Liver (tissue), 9 donors: ENCODE results near the gene ZNF697. TPM values are rescaled to one million over a fixed set of nuclear protein-coding genes. Genes with fewer than 3 reads are reported as not detected.
"Not testable (repeated sequence)": the region's sequence is repeated elsewhere in the genome, so short reads cannot be mapped to it uniquely, and the experiment has no call there.

Experiments used
- DNase-seq: peaks from one replicate; pipeline ENCODE4 v3.0.0-alpha.2; 2017; ENCODE audit warnings: low spot score
- H3K27ac ChIP-seq, 2 donors: one replicate each; pipeline ENCODE4 v1.7.0; 2013; ENCODE audit warnings: inconsistent platforms in 2 of 2, low read length in 2 of 2, control low read depth in 1 of 2, low read depth in 1 of 2, mild to moderate bottlenecking in 1 of 2
- H3K27me3 ChIP-seq, 4 donors: one replicate each; pipeline versions ENCODE4 v1.6.1 to v1.7.0; 2013; ENCODE audit warnings: low read length in 3 of 4, inconsistent platforms in 1 of 4, mild to moderate bottlenecking in 1 of 4, moderate library complexity in 1 of 4; ENCODE audit not compliant: control insufficient read depth in 4 of 4, insufficient read depth in 4 of 4
- H3K36me3 ChIP-seq, 4 donors: one replicate each; pipeline versions ENCODE4 v1.6.1 to v1.7.0; 2013; ENCODE audit warnings: low read length in 3 of 4, mild to moderate bottlenecking in 3 of 4, low read depth in 1 of 4, moderate library complexity in 1 of 4; ENCODE audit not compliant: control insufficient read depth in 4 of 4, insufficient read depth in 3 of 4
- H3K4me1 ChIP-seq, 4 donors: one replicate each; pipeline versions ENCODE4 v1.6.1 to v1.7.0; 2013; ENCODE audit warnings: low read length in 3 of 4, mild to moderate bottlenecking in 3 of 4, moderate library complexity in 1 of 4; ENCODE audit not compliant: control insufficient read depth in 4 of 4, insufficient read depth in 4 of 4
- H3K4me3 ChIP-seq, 3 donors: one replicate each; pipeline versions ENCODE4 v1.6.1 to v1.7.0; 2013; ENCODE audit warnings: low read length in 3 of 3, control low read depth in 1 of 3, low read depth in 1 of 3, mild to moderate bottlenecking in 1 of 3
- H3K9ac ChIP-seq, 2 donors: one replicate each; pipeline ENCODE4 v1.7.0; 2013; ENCODE audit warnings: low read length in 2 of 2, mild to moderate bottlenecking in 2 of 2, moderate library complexity in 2 of 2, control low read depth in 1 of 2, low read depth in 1 of 2
- H3K9me3 ChIP-seq, 4 donors: one replicate each; pipeline versions ENCODE4 v1.6.1 to v1.7.0; 2013; ENCODE audit warnings: low read length in 3 of 4; ENCODE audit not compliant: control insufficient read depth in 4 of 4
- ATF3 ChIP-seq: IDR thresholded peaks from 2 replicates; pipeline ENCODE4 v1.6.1; 2016; ENCODE audit warnings: antibody characterized with exemption
- CTCF ChIP-seq: fragments of 150-350 bp; IDR thresholded peaks from 2 replicates; pipeline ENCODE4 v1.5.1; 2017; ENCODE audit warnings: improper control_type of control experiment, low read depth, low read length; ENCODE audit not compliant: missing input control
- EGR1 ChIP-seq, 2 donors: IDR thresholded peaks; 2 replicates each; pipeline ENCODE4 v1.6.1; 2016 to 2018; ENCODE audit warnings: antibody characterized with exemption in 2 of 2, low read depth in 2 of 2
- FOXA1 ChIP-seq: IDR thresholded peaks from 2 replicates; pipeline ENCODE4 v1.6.1; 2016; ENCODE audit warnings: antibody characterized with exemption
- HNF4A ChIP-seq, 2 donors: conservative IDR thresholded peaks; 2 replicates each; pipeline ENCODE4 v1.6.1; 2016; ENCODE audit warnings: antibody characterized with exemption in 2 of 2, mild to moderate bottlenecking in 2 of 2
- HNF4G ChIP-seq: IDR thresholded peaks from 2 replicates; pipeline ENCODE4 v1.6.1; 2016; ENCODE audit warnings: antibody characterized with exemption
- JUND ChIP-seq, 2 donors: IDR thresholded peaks; 2 replicates each; pipeline ENCODE4 v1.6.1; 2016; ENCODE audit warnings: antibody characterized with exemption in 2 of 2
- RAD21 ChIP-seq, 2 donors: IDR thresholded peaks; 2 replicates each; pipeline ENCODE4 v1.6.1; 2016; ENCODE audit warnings: antibody characterized with exemption in 2 of 2, mild to moderate bottlenecking in 2 of 2
- RXRA ChIP-seq, 2 donors: IDR thresholded peaks; 2 replicates each; pipeline ENCODE4 v1.6.1; 2017 to 2018; ENCODE audit warnings: antibody characterized with exemption in 2 of 2, mild to moderate bottlenecking in 1 of 2
- SP1 ChIP-seq: IDR thresholded peaks from 2 replicates; pipeline ENCODE4 v1.6.1; 2018; ENCODE audit warnings: antibody characterized with exemption, mild to moderate bottlenecking
- WGBS: extraction: QIAGEN DNeasy Blood & Tissue Kit; methylation state at CpG from one replicate; pipeline ENCODE4 v1.1.7; 2013; 5-methylcytosine and 5-hydroxymethylcytosine counted together
- polyA plus RNA-seq, 2 donors: library from polyadenylated mRNA; stranded (reverse) in 1 of 2; unstranded in 1 of 2; fragments of 200-250 nt in 1 of 2; fragments of >200 nt in 1 of 2; fragmentation: Nextera tagmentation in 1 of 2; extraction: Ambion mirVana in 1 of 2; gene quantifications; one replicate each; pipeline versions ENCODE4 v1.2.1 to v1.2.3, GENCODE V29; 2013 to 2015
- total RNA-seq, 2 donors: library from RNA; depleted of rRNA; stranded (reverse); fragments of >200 nt; gene quantifications; one replicate each; pipeline ENCODE4 v1.2.3, GENCODE V29; 2014
- donor health status: healthy.
- donor health status: healthy.
- donor health status: healthy.
- donor health status: healthy.
- donor health status: healthy.

ZNF697 gene
- total and polyA plus RNA-seq, 4 donors: 0.89 to 4.5 (median 3.2) TPM

GRCh38 chr1:119621705-119622104 is 26.4 kb downstream of the ZNF697 start (continued):
- TF ChIP-seq HNF4A (conservative IDR thresholded peaks at IDR 0.05) (no peak), CTCF (no peak), SP1 (no peak), RXRA (IDR thresholded peaks at IDR 0.05) (no peak)

- 67% methylated on average over 5 of the region's 5 CpGs for WGBS
Observed at GRCh38 chr1:119617751-119618691, 30.0 kb downstream of the ZNF697 start.

GRCh38 chr1:119616748-119617147 is 31.3 kb downstream of the ZNF697 start:
- not testable (repeated sequence) for H3K9ac ChIP-seq, H3K27ac ChIP-seq, H3K27me3 ChIP-seq, H3K4me3 ChIP-seq, DNase-seq, H3K4me1 ChIP-seq, H3K9me3 ChIP-seq, H3K36me3 ChIP-seq
- 81% methylated on average over 1 of the region's 1 CpG for WGBS

More at GRCh38 chr1:119617751-119618691, 30.0 kb downstream of the ZNF697 start:
- DNase-seq: no peak
- H3K9me3 ChIP-seq: no peaks in the 10 kb centered on the region
- H3K4me3 ChIP-seq: no peak overlapping the region
- no peaks in the 10 kb centered on the region for H3K27me3 ChIP-seq
- H3K9ac ChIP-seq: no peak overlapping the region
- H3K36me3 ChIP-seq: peaks cover 0 to 4% (median 2%) of the 10 kb centered on the region in 4 donors
- no peaks in the 10 kb centered on the region for H3K4me1 ChIP-seq
- no peak for TF ChIP-seq EGR1 (IDR thresholded peaks at IDR 0.05; ENCODE audit: low read depth in 2 of 2)
- no peak for TF ChIP-seq HNF4G
- no peak for TF ChIP-seq ATF3
- no peak for TF ChIP-seq JUND (IDR thresholded peaks at IDR 0.05)
- TF ChIP-seq CTCF: no peak
- TF ChIP-seq RAD21 (IDR thresholded peaks at IDR 0.05): no peak
- TF ChIP-seq FOXA1: no peak
- no peak overlapping the region for H3K27ac ChIP-seq

- not testable (repeated sequence) for H3K9me3 ChIP-seq, H3K9ac ChIP-seq, H3K36me3 ChIP-seq, H3K4me3 ChIP-seq, H3K27me3 ChIP-seq, DNase-seq, H3K4me1 ChIP-seq, H3K27ac ChIP-seq
- WGBS: 82% methylated on average over 7 of the region's 7 CpGs
Observed at GRCh38 chr1:119615100-119615499, 33.0 kb downstream of the ZNF697 start.
